Activated CD8-positive, alpha-beta memory T cell treated with anti-CD3 and anti-CD28 coated beads for 1 hour (primary cell): ENCODE data around the gene ATP9A.

Source experiments
- DNase-seq, 2 donors: peaks; one replicate each; pipeline ENCODE4 v3.0.0-alpha.2; 2020; ENCODE audit warnings: low read depth in 1 of 2; ENCODE audit errors: extremely low read depth in 1 of 2

Gene ATP9A

GRCh38 chr20:51631953-51632352 is 136.2 kb downstream of the ATP9A start:
- no peak for DNase-seq

- no peak for DNase-seq
These were observed 136.9 kb downstream of the ATP9A start for GRCh38 chr20:51631011-51631950.

DNA sequence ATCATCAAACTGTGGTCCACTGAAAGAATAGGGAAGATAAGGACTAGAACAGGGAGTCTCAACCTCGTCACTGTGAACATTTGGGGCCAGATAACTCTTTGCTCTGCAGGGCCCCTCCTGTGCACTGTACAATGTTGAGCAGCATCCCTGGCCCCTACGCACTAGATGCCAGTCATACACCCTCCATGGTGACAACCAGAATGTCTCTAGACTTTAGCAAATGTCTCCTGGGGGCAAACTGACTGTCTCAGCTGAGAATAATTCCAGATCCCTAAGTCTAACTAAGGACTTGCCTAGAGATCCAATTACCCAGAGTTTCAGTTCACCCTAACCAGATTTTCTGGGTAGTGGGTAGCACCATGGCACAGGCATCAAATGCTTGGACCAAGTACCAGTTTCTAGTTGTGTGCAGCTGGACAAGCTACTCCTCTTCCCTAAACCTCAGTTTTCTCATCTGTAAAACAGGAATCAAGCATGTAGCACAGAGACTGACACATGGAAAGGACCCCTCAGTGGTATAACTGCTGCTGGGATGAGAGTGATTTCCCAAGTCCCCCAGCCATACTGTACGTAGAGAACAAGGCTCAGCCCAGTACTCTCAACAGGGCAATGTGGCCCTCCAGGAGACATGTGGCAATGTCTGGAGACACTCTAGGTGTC is 138.7 kb downstream of the ATP9A start:
- no peak for DNase-seq

- DNase-seq = no peak
These were observed 139.4 kb downstream of the ATP9A start for GRCh38 chr20:51628533-51629398.

DNA sequence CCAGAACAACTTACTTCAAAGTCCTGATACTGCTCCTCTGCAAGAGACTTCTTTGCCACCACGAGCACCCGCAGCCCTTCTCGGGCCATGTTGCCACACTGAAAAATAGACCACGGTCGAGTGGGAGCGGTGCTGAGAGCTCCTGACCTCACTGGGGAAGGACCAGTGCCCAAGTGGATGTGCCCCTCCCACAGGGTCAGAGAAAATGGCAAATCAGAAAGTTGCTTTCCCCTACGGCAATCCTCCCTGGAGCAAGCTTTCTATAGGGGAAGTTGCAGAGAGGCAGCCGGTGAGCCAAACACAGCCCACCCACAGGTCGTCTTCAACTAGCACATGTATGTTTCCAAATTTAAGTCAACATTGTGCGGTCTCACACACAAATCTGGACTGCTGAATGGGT is 140.6 kb downstream of the ATP9A start:
- no peak for DNase-seq

DNA sequence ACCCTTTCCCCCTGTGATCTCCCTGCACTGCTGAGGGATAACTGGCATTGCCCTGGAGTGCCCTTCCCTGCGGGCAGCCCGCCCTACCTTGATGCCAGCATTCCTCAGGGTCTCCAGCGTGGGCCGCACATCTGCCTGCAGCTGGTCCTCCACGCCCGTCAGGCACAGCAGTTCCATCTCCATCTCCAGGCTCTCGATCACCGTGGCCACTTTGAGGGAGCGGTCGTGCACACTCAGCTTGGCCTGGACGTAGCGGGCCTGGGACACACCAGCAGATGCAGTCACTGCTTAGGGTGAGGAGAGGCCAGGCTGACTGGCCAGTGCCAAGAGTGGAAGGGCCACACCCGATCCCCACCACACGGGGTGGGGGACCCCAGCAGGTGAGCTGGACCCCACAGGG is 143.1 kb downstream of the ATP9A start:
- DNase-seq = no peak

- peak in 1 of 2 donors; percentile 18 for DNase-seq
These were observed 143.9 kb downstream of the ATP9A start for GRCh38 chr20:51624157-51624731.

- no peak for DNase-seq
These were observed 144.9 kb downstream of the ATP9A start for GRCh38 chr20:51623255-51623654.

DNA sequence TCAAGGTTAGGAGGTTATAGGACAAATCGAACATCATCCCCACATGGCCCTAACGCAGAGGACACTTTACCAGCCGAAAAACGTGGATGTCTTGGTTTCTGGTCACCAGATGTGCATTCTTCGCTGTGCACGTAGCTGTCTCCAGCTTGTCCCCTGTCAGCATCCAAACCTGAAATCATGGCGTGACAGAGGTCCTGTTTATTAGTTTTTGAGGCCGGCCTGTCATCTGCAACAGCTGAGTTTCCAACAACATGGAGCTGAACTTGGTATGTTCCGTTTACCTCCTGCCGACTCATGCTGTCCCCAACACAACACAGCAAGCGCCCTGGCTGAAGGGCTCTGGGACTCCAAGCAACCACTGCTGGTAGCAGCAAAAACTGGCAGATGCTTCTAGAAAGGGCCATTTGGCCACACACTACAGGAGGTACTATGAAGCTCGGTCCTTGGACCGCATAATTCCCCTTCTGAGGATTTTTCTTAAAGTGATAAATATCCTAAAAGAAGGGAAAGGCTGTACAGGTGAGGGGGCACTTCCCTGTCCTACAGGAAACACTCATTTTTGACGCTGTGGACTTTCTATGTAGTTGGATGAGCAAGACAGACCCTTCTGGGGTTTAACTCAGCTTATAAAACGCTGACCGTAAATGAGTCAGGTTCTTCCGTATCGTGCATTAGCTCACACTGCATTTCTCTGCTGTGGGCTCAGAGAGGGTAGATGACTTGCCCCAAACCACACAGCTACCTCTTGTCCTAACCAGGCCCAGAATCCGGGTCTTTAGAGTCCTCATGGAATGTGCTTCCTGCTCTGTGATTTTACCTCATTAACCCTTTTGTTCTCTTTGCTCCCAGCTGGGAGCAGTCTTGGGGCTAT is 146.0 kb downstream of the ATP9A start:
- DNase-seq = no peak

- no peak for DNase-seq
These were observed 147.8 kb downstream of the ATP9A start for GRCh38 chr20:51620432-51620831.

DNA sequence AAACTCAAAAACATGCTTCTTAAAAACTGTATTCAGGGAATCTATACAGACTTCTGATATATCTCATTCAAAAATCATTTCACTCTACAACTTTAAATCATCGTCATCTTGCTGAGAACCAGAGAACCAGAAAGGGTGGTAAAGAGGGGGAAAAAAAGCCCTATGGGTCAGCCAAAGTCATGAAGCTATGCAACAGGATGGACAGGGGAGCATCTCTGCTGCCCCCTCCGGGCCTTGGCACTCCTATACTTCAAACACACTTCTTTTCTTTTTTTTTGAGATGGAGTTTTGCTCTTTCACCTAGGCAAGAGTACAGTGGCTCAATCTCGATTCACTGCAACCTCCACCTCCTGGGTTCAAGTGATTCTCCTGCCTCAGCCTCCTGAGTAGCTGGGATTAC is 152.1 kb downstream of the ATP9A start:
- DNase-seq = no peak

DNA sequence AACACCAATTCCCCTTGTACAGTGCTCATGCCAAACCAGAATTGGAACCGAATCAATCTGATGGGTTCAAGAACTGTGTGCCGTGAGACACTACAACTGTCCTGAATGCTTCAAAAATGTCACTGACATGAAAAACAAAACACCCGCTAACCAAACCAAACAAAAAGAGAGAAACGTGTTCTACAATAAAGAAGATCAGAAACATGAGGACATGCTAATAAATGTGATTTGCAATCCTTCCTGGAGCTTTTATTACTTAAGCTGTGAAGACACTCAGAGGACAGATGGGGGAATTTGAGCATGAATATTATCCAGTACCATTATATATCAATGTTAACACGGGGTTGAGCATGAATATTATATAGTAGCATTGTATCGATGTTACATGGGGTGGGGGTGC is 153.5 kb downstream of the ATP9A start:
- DNase-seq = no peak

DNA sequence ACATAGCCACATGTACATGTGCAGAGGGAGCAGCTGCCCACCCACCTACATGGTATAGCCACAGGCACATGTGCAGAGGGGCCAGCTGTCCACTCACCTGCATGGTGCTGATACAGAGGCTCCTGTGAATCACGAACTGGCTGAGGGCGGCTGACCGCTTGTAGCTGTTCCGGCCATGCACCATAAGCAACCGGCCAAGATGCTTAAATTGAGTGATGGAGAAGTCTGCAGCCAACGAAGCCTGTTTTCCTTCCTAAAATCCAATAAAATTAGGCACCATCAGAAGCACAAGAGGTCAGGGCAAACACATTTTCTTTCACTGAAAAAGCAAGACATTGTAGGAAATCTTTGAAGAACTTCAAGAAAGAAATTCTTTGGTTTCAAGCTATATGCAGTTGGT is 154.6 kb downstream of the ATP9A start:
- no peak for DNase-seq

DNA sequence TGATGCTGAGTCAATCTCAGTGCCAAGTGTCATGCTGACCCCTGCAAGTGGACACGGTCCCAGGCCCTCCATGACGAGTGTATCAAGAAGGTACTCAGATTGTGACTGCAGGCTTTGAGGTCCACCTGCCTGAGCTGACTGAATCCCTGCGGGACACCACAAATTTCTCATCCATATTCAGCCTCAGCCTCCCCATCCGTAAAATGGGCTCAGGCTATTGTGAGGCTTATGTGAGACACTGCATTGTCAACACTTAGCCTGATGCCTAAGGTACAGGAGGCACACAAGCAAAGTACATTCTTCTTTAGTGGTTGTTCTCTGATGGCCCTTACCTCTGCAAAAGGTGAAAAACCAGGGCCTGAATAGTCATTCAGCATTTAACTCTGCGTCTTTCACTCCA is 155.3 kb downstream of the ATP9A start:
- no peak for DNase-seq

DNA sequence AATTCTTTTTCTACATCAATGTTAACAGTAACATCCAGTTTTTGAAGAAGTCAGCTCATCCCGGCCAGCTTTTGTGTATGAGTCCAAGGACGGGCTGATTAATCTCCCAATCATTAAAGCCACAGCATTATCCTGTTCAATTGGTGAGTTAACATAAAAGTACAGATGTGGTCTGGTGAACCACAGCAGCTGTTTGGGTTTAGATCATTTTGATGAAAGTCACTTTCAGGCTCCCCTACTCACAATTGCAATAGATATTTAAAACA is 156.6 kb downstream of the ATP9A start:
- no peak for DNase-seq

DNA sequence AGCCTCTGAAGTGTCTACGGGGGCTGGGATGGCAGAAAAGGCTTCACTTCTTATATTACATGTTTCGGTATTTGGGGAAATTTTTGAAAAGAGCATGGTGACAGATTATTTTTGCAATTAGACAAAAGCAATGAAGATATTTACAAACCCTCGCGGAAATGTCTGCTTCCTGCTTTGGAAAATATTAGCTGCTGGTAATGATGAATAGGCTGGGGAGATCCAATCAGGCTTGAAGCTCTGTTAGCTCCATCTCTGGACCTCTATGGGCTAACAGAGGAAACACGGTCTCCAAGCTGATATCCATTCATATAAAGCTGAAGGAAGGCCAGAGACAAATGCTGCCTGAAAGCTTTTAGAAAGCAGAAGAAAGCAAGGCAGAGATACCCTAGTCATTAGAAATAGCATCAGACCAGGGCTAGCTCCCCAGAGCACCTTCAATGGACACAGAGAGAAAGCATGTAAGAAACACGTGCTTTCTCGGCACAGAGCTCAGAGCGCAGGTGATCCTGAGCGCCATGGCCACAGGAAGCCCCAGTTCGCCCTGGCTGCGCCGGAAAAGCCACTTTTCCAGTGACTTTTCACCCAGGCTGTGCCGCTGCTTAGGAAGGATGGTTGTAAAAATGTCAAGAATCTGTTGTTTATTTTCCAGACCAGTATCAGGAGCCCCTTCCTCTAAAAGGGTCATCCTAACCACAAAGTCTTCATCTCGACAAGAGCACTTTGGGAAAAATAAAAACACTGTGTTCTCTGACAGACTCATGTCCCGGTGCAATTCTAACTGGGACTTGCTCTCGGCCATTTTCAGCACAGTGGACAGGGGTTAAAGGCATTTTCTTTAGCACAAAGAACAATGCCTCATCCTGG is 157.2 kb downstream of the ATP9A start:
- DNase-seq = no peak

- no peak for DNase-seq
These were observed 158.1 kb downstream of the ATP9A start for GRCh38 chr20:51610111-51610510.

DNA sequence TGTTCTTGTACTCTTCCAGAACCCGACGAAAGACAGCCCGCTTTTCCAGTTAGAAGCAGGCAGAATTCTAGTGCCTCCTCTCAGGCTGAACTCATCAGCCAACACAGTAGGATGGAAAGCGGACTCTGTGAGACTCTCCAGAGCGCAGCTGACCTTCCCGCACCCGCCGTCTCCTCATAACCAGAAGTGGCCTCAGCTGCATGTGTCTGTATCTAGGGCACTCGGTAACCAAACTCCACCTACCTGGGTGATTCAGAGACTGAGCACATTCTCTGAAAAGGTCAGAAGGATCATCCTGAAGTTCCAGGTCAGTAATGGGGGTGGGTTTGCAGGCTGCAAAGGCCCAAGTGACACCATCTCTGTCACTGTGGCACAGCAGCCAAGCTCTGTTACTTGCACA is 158.9 kb downstream of the ATP9A start:
- no peak for DNase-seq

- DNase-seq = no peak
These were observed 160.1 kb downstream of the ATP9A start for GRCh38 chr20:51608061-51608460.
